C4-2B (cell line): ENCODE measurements around the gene PPM1F.

Source experiments
- ZFX ChIP-seq: fragments of 450-650 bp; IDR thresholded peaks from 2 replicates; pipeline ENCODE4 v1.6.1; 2017
- TF ChIP-seq, protein P1 (sequence below): fragments of 450-650 bp; conservative IDR thresholded peaks from 2 replicates; pipeline ENCODE4 v1.5.1; 2017; ENCODE audit warnings: mild to moderate bottlenecking

DNA sequence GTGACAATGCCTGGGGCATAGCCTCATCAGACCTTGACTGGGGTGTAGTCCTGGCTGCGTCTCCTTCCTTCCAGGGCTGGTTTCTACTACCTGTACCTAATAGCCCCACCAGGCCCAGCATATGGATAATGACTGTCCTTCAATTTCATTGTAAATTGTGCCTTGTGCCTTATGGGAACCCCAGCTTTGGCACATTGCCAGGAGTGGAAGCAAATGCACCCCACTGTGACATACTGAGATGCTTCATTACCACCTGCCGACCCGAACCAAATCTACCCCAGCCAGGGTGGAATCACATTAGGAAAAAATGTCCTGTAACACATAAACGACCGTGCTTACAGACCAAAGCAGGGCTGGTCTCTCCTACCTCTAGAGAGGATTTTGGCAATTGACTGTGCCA is 22.6 kb upstream of the PPM1F start:
- TF ChIP-seq, protein P1, sequence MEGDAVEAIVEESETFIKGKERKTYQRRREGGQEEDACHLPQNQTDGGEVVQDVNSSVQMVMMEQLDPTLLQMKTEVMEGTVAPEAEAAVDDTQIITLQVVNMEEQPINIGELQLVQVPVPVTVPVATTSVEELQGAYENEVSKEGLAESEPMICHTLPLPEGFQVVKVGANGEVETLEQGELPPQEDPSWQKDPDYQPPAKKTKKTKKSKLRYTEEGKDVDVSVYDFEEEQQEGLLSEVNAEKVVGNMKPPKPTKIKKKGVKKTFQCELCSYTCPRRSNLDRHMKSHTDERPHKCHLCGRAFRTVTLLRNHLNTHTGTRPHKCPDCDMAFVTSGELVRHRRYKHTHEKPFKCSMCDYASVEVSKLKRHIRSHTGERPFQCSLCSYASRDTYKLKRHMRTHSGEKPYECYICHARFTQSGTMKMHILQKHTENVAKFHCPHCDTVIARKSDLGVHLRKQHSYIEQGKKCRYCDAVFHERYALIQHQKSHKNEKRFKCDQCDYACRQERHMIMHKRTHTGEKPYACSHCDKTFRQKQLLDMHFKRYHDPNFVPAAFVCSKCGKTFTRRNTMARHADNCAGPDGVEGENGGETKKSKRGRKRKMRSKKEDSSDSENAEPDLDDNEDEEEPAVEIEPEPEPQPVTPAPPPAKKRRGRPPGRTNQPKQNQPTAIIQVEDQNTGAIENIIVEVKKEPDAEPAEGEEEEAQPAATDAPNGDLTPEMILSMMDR, result no peak
- TF ChIP-seq ZFX, result no peak
